Activated CD8-positive, alpha-beta T cell treated with anti-CD3 and anti-CD28 coated beads for 36 hours (primary cell): ENCODE results near the gene THAP7. TPM values are rescaled to one million over a fixed set of nuclear protein-coding genes. Genes with fewer than 3 reads are reported as not detected.

Source experiments
- ATAC-seq: fragments of 200-7000 bp; cut with Tn5 transposase; one replicate; pipeline ENCODE4 v1.10.0; 2021; ENCODE audit warnings: mild to moderate bottlenecking, moderate library complexity
- CTCF ChIA-PET: fragments of 350-600 bp; sonication (Branson Sonifier 250); formaldehyde crosslinking; loops from one replicate; lab custom pipeline; 2021; ENCODE audit warnings: antibody characterized with exemption; lab: Charles Lee
- POLR2A ChIA-PET: fragments of 350-600 bp; sonication (Branson Sonifier 250); formaldehyde crosslinking; loops from one replicate; lab custom pipeline; 2021; ENCODE audit warnings: antibody characterized with exemption; lab: Charles Lee
- DNase-seq: peaks from one replicate; pipeline ENCODE4 v3.0.0-alpha.2; 2020
- H3K27ac Mint-ChIP-seq: one replicate; pipeline ENCODE4 v1.8.0; 2021; ENCODE audit warnings: mild to moderate bottlenecking, mixed read lengths
- H3K27me3 Mint-ChIP-seq: one replicate; pipeline ENCODE4 v1.8.0; 2021; ENCODE audit warnings: mixed read lengths
- H3K36me3 Mint-ChIP-seq: one replicate; pipeline ENCODE4 v1.8.0; 2021; ENCODE audit warnings: low read depth, mixed read lengths
- H3K4me1 Mint-ChIP-seq: one replicate; pipeline ENCODE4 v1.8.0; 2021; ENCODE audit warnings: low read depth, mixed read lengths
- H3K4me3 Mint-ChIP-seq: one replicate; pipeline ENCODE4 v1.8.0; 2021; ENCODE audit warnings: mild to moderate bottlenecking, moderate library complexity, mixed read lengths
- H3K9me3 Mint-ChIP-seq: one replicate; pipeline ENCODE4 v1.8.0; 2021; ENCODE audit warnings: mixed read lengths
- intact Hi-C: fragments of 100-400 bp; cut with micrococcal nuclease; formaldehyde crosslinking; loops from one replicate; pipeline ENCODE4 v1.10.0; 2022
- total RNA-seq, 2 experiments: library from RNA; stranded (reverse); gene quantifications; one replicate each; pipeline ENCODE4 v1.2.3, GENCODE V29; 2021
- TF ChIP-seq, protein P1 (sequence below): fragments of 200-600 bp; IDR thresholded peaks from one replicate; pipeline ENCODE4 v1.8.0; 2022; ENCODE audit warnings: antibody characterized with exemption, mild to moderate bottlenecking

THAP7 gene
- total RNA-seq, 2 experiments from 2014 or later, result 23.7 to 23.8 TPM

DNA sequence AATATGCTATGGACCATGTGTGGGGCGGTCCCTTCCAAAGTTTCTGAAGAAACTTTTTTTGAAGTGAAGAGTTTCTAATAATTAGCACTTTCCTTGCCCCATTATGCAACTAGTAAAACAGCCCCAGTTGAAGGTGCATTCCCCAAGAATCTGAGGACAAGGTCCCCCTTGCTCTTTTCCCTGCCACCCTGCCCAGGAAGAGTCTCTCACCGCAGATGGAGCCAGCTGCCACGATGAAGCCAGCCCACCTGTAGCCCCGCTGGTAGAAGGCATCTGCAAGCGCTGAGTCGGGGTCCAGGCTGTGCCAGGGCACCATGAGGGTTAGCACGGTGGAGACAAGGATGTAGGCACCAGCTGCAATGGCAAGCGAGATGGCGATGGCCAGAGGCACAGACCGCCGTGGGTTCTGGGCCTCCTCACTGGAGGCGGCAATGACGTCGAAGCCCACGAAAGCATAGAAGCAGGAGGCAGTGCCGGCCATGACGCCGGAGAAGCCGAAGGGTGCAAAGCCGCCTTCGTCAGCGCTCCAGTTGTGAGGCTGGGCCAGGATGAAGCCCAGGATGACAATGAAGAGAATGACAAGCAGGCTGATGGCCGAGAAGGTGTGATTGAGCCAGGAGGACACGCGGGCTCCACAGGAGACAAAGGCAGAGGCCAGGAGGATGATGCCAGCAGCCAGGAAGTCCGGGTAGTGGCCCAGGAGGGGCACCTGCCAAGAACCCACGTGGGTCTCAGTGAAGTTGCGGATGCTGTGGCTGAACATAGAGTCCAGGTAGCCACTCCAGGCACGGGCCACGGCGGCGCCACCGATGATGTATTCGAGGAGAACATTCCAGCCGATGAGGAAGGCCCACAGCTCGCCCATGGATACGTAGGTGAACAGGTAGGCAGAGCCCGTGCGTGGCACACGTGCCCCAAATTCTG is 29.0 kb upstream of the THAP7 start:
- ATAC-seq, result no peak
- peaks cover 4% of the 10 kb centered on the region for H3K4me1 Mint-ChIP-seq
- H3K9me3 Mint-ChIP-seq, result no peaks in the 10 kb centered on the region
- intact Hi-C loops, result no loop called here
- no peaks in the 10 kb centered on the region for H3K36me3 Mint-ChIP-seq
- no peak overlapping the region for H3K4me3 Mint-ChIP-seq
- TF ChIP-seq, protein P1, sequence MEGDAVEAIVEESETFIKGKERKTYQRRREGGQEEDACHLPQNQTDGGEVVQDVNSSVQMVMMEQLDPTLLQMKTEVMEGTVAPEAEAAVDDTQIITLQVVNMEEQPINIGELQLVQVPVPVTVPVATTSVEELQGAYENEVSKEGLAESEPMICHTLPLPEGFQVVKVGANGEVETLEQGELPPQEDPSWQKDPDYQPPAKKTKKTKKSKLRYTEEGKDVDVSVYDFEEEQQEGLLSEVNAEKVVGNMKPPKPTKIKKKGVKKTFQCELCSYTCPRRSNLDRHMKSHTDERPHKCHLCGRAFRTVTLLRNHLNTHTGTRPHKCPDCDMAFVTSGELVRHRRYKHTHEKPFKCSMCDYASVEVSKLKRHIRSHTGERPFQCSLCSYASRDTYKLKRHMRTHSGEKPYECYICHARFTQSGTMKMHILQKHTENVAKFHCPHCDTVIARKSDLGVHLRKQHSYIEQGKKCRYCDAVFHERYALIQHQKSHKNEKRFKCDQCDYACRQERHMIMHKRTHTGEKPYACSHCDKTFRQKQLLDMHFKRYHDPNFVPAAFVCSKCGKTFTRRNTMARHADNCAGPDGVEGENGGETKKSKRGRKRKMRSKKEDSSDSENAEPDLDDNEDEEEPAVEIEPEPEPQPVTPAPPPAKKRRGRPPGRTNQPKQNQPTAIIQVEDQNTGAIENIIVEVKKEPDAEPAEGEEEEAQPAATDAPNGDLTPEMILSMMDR, result no peak
- POLR2A ChIA-PET, result no interaction called here
- DNase-seq, result no peak
- peaks cover 21% of the 10 kb centered on the region for H3K27me3 Mint-ChIP-seq
- H3K27ac Mint-ChIP-seq, result no peak overlapping the region
- CTCF ChIA-PET, result no interaction called here

DNA sequence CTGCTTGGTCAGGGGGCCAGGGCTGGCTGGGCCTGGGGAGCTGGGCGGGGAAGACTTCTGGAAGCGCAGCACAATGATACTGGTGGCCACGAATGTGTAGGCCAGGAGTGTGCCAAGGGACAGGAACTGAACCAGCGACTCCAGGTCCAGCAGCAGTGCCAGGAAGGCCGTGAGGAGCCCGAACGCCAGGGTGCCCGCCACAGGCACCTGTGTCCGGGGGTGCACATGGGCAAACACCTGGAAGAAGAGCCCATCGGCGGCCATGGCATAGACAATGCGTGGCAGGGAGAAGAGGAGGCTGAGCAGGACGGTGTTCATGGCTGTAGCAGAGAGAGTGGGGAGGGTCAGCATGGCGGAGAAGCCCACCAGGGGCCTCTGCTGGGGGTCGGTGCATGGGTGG is 28.1 kb upstream of the THAP7 start:
- H3K4me1 Mint-ChIP-seq, result peaks cover 13% of the 10 kb centered on the region
- no peaks in the 10 kb centered on the region for H3K9me3 Mint-ChIP-seq
- DNase-seq (no peak), ATAC-seq (no peak)
- H3K27ac Mint-ChIP-seq, result no peak overlapping the region
- ChIA-PET CTCF (interaction anchor here (1.4 kb wide), 1 partner anchor 9 kb away, joined by 3 read pairs; no protein-coding TSS in a partner anchor), POLR2A (no interaction called here)
- TF ChIP-seq, protein P1, result no peak
- H3K36me3 Mint-ChIP-seq, result no peaks in the 10 kb centered on the region
- intact Hi-C loops, result no loop called here
- peaks cover 21% of the 10 kb centered on the region for H3K27me3 Mint-ChIP-seq
- no peak overlapping the region for H3K4me3 Mint-ChIP-seq

DNA sequence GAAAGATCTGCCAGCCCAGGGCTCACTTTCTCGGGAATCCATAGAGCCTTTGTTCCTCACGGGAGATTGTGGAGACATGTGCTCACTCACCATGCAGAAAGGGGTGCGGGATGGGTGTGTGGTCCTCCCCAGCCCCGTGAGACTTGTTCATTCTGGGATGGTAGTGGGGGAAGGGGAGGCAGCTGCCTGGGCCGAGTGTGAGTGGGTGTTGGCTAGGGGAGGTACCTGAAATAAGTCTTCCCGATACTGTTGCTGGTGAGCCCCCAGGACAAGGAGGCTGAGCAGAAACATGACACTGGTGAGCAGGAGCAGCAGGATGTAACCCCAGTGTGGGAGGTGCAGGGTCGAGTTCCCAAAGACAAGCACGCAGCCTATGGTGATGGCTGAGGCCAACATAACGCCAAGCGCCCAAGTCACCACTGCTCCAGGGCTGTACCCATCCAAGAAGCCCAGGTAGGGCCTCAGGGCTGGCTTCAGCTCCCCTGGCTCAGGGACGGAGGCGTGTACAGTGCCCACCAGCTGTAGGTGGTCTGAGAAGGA is 27.6 kb upstream of the THAP7 start:
- H3K27ac Mint-ChIP-seq, result no peak overlapping the region
- ATAC-seq (no peak), DNase-seq (no peak)
- H3K36me3 Mint-ChIP-seq, result no peaks in the 10 kb centered on the region
- ChIA-PET POLR2A (no interaction called here), CTCF (interaction anchor here (1.4 kb wide), 1 partner anchor 9 kb away, joined by 3 read pairs; no protein-coding TSS in a partner anchor)
- peaks cover 14% of the 10 kb centered on the region for H3K4me1 Mint-ChIP-seq
- intact Hi-C loops, result no loop called here
- H3K27me3 Mint-ChIP-seq, result peaks cover 20% of the 10 kb centered on the region
- H3K4me3 Mint-ChIP-seq, result no peak overlapping the region
- H3K9me3 Mint-ChIP-seq, result no peaks in the 10 kb centered on the region
- TF ChIP-seq, protein P1, result no peak

DNA sequence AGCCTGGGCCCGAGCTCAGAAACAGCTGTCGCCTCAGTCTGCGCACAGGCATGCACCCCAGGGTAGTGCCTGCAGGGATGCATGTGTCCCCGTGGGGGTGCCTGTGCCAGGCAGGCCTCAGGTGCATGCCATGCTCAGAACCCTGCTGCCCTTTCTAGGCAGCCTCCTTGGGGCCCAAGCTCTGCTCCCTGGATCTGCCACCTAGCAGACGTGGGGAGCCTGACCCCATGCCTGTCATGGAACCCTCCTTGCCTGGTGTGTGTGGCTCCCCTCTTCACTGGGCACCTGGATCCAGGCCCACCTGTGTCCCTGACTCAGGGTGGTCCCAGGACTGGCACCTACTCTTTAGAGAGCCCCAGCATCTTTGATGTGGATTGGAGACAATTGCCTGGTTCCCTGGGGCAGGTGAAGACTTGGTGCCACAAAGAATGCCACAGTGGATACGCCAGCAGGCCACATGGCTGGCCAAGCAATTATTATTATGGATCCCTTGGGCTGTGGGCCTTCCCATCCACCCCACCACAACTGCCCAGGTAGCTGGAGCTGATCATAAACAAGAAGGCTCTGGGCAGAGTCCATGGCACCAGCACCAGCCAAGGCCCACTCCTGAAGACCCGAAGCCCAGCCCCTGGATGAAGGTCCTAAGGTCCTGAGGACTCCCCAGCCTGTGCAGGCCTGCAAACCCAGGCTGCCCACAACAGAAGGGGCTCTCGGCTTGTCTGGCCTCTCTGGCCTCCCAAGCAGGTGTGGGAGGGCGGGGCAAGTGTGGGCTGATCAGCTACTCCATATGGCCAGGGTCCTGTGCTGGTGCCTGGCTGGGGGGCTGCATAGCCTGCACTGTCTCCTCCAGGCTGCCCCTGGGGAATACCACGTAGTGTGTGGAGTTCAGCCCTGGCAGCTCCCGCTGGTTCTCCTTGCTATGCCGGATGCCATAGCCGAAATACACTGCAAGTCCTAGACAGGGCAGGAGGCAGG is 26.6 kb upstream of the THAP7 start:
- intact Hi-C loops, result no loop called here
- peaks cover 16% of the 10 kb centered on the region for H3K27me3 Mint-ChIP-seq
- H3K36me3 Mint-ChIP-seq, result no peaks in the 10 kb centered on the region
- no peaks in the 10 kb centered on the region for H3K9me3 Mint-ChIP-seq
- ChIA-PET CTCF (interaction anchor here (1.4 kb wide), 1 partner anchor 8 kb away, joined by 3 read pairs; no protein-coding TSS in a partner anchor), POLR2A (no interaction called here)
- H3K4me1 Mint-ChIP-seq, result peaks cover 12% of the 10 kb centered on the region
- H3K4me3 Mint-ChIP-seq, result no peak overlapping the region
- ATAC-seq (no peak), DNase-seq (no peak)
- TF ChIP-seq, protein P1, result no peak
- no peak overlapping the region for H3K27ac Mint-ChIP-seq
